Medulla oblongata (tissue), 1 donor: ENCODE results near the gene ATXN1.
"Not testable (repeated sequence)": the region's sequence is repeated elsewhere in the genome, so short reads cannot be mapped to it uniquely, and the experiment has no call there.

Experiments
- DNase-seq: peaks from one replicate; pipeline ENCODE4 v3.0.0-alpha.2; 2015; ENCODE audit errors: extremely low spot score

The ATXN1 gene

DNA sequence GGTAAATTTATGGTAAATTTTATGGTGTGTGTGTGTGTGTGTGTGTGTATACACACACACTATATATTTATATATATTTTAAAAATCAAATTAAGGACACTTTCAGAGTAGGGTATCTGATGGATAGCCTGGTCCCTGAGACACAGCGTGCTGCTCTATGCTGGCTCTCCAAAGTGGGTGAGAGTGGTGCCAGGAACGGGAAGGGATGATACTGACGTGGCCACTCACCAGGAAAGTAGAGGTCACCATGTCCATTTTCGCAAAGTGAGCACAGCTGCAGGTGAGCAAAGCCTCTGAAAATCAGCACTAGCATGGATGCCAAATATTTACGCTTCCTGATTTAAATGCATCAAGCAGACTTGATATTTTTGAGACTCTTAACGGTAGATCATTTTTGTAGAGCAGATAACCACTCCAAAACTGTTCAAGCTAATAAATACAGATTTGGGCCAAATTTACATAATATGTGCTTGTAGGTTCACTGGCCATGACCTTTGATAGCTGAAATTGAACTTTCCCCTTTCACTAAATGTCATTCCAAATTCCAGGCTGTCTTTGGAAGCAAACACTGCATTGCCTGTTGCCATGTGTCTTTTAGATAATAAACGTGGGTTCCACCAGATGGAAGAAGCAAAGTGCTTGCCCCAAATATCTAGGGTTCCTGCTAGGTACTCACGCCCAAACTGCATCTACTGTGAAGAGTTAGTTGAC, 116.6 kb downstream of the ATXN1 start:
- no peak for DNase-seq

DNA sequence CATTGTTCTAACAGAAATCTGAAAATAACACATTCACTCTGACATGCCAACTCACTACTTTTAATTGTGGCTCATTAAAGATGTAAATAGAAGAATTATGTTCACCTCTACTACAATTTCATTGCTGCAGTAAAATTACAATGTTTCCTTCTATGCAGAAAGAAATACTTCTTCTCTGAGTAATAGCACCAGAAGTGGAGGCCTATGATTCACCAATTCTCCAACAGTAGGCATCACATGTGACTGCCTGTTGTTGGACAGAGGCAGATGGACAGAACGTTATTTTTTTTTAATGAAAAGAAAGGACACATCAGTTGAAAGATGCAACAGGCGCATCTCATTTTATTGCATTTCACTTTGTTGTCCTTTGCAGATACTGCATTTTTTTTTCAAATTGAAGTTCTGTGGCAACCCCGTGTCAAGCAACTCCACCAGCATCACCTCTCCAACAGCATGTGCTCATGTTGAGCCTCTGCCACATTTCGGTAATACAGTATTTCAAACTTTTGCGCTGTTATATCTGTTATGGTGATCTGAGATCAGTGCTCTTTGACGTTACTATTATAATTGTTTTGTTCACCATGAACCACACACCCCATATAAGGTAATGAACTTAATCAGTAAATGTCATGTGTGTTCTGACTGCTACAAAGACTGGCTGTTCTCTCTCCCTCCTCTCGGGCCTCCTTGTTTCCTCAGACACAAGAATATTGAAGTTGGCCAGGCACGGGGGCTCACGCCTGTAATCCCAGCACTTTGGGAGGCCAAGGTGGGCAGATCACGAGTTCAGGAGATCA, 121.4 kb downstream of the ATXN1 start:
- DNase-seq = no peak

- no peak for DNase-seq
Measured at GRCh38 chr6:16637635-16638034, 123.6 kb downstream of the ATXN1 start.

- no peak for DNase-seq
Measured at GRCh38 chr6:16635810-16636602, 125.3 kb downstream of the ATXN1 start.

- no peak for DNase-seq
Measured at GRCh38 chr6:16635291-16635809, 125.9 kb downstream of the ATXN1 start.

DNA sequence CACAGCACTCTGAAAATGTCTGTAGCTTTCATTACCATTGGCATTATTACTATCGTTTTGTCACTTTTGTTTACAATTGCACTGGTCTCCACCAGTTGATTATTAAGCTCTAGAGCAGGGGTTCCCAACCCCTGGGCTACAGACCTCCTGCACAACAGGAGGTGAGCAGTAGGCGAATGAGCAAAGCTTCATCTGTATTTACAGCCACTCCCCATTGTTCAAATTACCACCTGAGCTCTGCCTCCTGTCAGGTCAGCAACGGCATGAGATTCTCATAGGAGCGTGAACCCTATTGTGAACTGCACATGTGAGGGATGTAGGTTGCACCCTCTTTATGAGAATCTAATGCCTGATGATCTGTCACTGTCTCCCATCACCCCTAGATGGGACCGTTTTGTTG, 126.4 kb downstream of the ATXN1 start:
- DNase-seq = no peak

DNA sequence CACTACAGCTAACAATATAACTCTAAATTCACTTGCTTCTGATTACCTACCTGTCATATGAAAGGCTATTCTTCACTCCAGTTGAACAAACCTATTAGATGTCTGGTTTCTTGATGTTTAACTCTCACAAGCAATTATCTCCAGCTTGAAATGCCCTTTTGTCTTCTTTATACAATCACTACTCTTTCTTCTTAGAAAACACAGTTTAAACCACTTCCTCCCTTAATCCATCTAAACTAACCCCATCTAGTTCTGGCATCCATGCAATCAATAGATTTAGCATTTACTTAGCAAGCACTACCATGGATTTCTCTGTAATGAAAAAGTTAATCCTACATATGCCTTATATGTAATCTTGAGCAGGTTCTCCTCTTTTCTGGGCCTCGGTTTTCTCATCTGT, 127.3 kb downstream of the ATXN1 start:
- DNase-seq = no peak

- DNase-seq = no peak
Measured at GRCh38 chr6:16633465-16633864, 127.8 kb downstream of the ATXN1 start.

GRCh38 chr6:16632101-16632500, 129.2 kb downstream of the ATXN1 start:
- no peak for DNase-seq

- DNase-seq = no peak
Measured at GRCh38 chr6:16630026-16630643, 131.1 kb downstream of the ATXN1 start.

DNA sequence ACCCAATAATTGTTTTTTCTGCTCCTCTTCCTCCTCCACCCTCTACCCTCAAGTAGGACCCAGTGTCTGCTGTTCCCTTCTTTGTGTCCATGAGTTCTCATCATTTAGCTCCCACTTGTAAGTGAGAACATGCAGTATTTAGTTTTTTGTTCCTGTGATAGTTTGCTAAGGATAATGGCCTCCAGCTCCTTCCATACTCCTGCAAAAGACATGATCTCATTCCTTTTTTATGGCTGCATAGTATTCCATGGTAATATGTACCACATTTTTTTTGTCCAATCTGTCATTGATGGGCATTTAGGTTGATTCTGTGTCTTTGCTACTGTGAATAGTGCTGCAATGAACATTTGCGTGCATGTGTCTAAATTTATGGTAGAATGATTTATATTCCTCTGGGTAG, 132.7 kb downstream of the ATXN1 start:
- not testable (repeated sequence) for DNase-seq

GRCh38 chr6:16626650-16627049, 134.6 kb downstream of the ATXN1 start:
- no peak for DNase-seq

- no peak for DNase-seq
Measured at GRCh38 chr6:16625291-16626265, 135.7 kb downstream of the ATXN1 start.

GRCh38 chr6:16624636-16625290, 136.5 kb downstream of the ATXN1 start:
- no peak for DNase-seq

GRCh38 chr6:16623731-16624130, 137.5 kb downstream of the ATXN1 start:
- no peak for DNase-seq

DNA sequence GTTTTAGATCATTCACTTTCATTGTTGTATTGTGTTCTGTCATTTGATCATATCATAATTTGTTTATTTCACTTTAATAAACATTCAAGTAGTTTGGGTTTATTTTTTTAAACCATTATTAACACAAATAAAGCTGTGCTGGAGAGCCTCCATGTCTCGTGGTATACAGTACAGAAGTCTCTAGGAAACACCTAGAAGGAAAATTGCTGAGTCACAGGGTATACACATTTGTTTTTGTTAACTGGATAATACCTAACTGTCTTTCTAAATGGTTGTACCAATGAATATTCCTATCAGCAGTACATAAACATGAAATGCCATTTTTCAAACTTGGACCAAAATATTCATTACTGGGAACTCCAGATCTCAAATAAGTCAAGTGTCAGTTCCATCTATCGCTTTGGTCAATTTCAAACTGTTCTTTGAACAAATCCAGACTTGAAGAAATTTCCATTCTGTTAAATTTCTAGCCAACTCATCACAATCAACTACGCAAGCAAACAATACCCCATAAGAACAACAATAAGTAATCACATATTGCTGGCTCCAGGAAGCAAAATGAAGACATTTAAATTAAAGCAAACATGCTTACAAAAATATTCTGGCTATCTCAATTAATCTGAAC, 138.1 kb downstream of the ATXN1 start:
- no peak for DNase-seq

DNA sequence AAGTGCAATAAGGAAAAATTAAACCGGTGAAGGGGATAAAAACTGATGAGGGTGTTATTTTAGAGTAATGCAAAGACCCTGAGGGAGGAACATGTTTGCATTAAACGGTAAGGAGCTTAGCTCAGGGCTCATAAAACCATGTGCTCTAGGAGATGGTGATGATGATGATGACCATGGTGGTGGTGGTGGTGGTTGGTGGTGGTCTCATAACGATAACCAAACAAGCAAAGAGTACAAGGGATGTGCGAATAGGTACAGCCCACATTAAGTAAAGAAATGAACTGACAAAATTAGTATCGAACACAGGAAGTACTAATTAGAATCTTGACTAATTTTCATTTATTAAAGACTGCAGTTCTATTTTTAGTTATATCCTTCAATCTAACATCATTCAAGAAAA, 139.1 kb downstream of the ATXN1 start:
- DNase-seq = no peak

- no peak for DNase-seq
Measured at GRCh38 chr6:16621002-16621401, 140.3 kb downstream of the ATXN1 start.

- no peak for DNase-seq
Measured at GRCh38 chr6:16619777-16620176, 141.5 kb downstream of the ATXN1 start.

DNA sequence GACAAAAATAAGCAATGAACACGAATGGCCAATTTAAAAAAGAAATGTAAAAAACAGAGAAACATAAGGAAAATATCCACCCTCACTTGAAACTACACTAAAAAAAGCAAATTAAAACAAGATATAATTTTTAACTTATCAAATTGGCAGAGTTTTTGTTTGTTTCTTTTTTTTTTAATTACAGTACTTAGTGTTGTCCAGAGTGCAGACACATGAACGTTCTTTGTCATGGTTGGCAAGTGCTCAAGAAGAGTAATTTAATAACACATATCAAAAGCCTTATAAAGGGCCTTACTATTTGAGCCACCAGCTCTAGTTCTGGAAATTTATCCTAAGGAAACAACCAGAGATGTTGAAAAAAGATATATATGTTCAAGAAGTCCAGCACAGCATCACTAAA, 142.3 kb downstream of the ATXN1 start:
- no peak for DNase-seq
